COLO668 (cell line): ENCODE data around the gene CDKAL1.
"Not testable (repeated sequence)": the region's sequence is repeated elsewhere in the genome, so short reads cannot be mapped to it uniquely, and the experiment has no call there.

Experiments
- DNase-seq: peaks from one replicate; lab custom pipeline; 2025; ENCODE audit not compliant: unreplicated experiment; lab: John Stamatoyannopoulos, UW

CDKAL1 gene

GRCh38 chr6:20732896-20733295, 198.6 kb downstream of the CDKAL1 start:
- no peak for DNase-seq

GRCh38 chr6:20737912-20738311, 203.7 kb downstream of the CDKAL1 start:
- no peak for DNase-seq

GRCh38 chr6:20740088-20740487, 205.8 kb downstream of the CDKAL1 start:
- DNase-seq = no peak

- no peak for DNase-seq
Measured at GRCh38 chr6:20740727-20741126, 206.5 kb downstream of the CDKAL1 start.

- DNase-seq = no peak
Measured at GRCh38 chr6:20741490-20741889, 207.2 kb downstream of the CDKAL1 start.

- peak; percentile 15 for DNase-seq
Measured at GRCh38 chr6:20744911-20745557, 210.8 kb downstream of the CDKAL1 start.

- DNase-seq = no peak
Measured at GRCh38 chr6:20746024-20746423, 211.8 kb downstream of the CDKAL1 start.

- DNase-seq = no peak
Measured at GRCh38 chr6:20746805-20747558, 212.7 kb downstream of the CDKAL1 start.

GRCh38 chr6:20747991-20748390, 213.7 kb downstream of the CDKAL1 start:
- no peak for DNase-seq

- DNase-seq = no peak
Measured at GRCh38 chr6:20751293-20751935, 217.2 kb downstream of the CDKAL1 start.

- DNase-seq = no peak
Measured at GRCh38 chr6:20755631-20756030, 221.4 kb downstream of the CDKAL1 start.

- DNase-seq = not testable (repeated sequence)
Measured at GRCh38 chr6:20756584-20757147, 222.4 kb downstream of the CDKAL1 start.

GRCh38 chr6:20757761-20758160, 223.5 kb downstream of the CDKAL1 start:
- DNase-seq = no peak

GRCh38 chr6:20763296-20763695, 229.0 kb downstream of the CDKAL1 start:
- DNase-seq = no peak

GRCh38 chr6:20769631-20770030, 235.4 kb downstream of the CDKAL1 start:
- DNase-seq = no peak

- DNase-seq = no peak
Measured at GRCh38 chr6:20770773-20771172, 236.5 kb downstream of the CDKAL1 start.

- DNase-seq = no peak
Measured at GRCh38 chr6:20771409-20771808, 237.2 kb downstream of the CDKAL1 start.

GRCh38 chr6:20773822-20774221, 239.6 kb downstream of the CDKAL1 start:
- no peak for DNase-seq

- no peak for DNase-seq
Measured at GRCh38 chr6:20775981-20776380, 241.7 kb downstream of the CDKAL1 start.

GRCh38 chr6:20777801-20778200, 243.5 kb downstream of the CDKAL1 start:
- DNase-seq = no peak

- DNase-seq = no peak
Measured at GRCh38 chr6:20778459-20778858, 244.2 kb downstream of the CDKAL1 start.

GRCh38 chr6:20778912-20779311, 244.7 kb downstream of the CDKAL1 start:
- no peak for DNase-seq
